Skeletal muscle satellite cell (primary cell): ENCODE results near the gene TIMM21. TPM values are rescaled to one million over a fixed set of nuclear protein-coding genes. Genes with fewer than 3 reads are reported as not detected.

Experiments used
- H3K27me3 ChIP-seq: 2 replicates; pipeline ENCODE4 v1.7.0; 2013; ENCODE audit warnings: low read length; ENCODE audit not compliant: control insufficient read depth, insufficient read depth
- H3K36me3 ChIP-seq: 2 replicates; pipeline ENCODE4 v1.7.0; 2013; ENCODE audit warnings: mild to moderate bottlenecking, control low read depth, low read length; ENCODE audit not compliant: insufficient read depth
- H3K4me1 ChIP-seq: 2 replicates; pipeline ENCODE4 v1.7.0; 2013; ENCODE audit warnings: low read length; ENCODE audit not compliant: control insufficient read depth, insufficient read depth
- H3K4me2 ChIP-seq: 2 replicates; pipeline ENCODE4 v1.7.0; 2013; ENCODE audit warnings: mild to moderate bottlenecking, low read length
- H3K4me3 ChIP-seq: 2 replicates; pipeline ENCODE4 v1.7.0; 2013; ENCODE audit warnings: low read length
- H3K9ac ChIP-seq: 2 replicates; pipeline ENCODE4 v1.7.0; 2013; ENCODE audit warnings: mild to moderate bottlenecking, low read depth, low read length, moderate library complexity
- H3K9me3 ChIP-seq: replicated peaks from 2 replicates; pipeline ENCODE4 v1.7.0; 2013; ENCODE audit warnings: mild to moderate bottlenecking, control low read depth, low read length
- total RNA-seq: library from RNA; depleted of rRNA; stranded (reverse); fragments of >200 nt; gene quantifications from 2 replicates; pipeline ENCODE4 v1.2.3, GENCODE V29; 2012; rRNA removed

Gene TIMM21, protein sequence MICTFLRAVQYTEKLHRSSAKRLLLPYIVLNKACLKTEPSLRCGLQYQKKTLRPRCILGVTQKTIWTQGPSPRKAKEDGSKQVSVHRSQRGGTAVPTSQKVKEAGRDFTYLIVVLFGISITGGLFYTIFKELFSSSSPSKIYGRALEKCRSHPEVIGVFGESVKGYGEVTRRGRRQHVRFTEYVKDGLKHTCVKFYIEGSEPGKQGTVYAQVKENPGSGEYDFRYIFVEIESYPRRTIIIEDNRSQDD
- 25.6 and 47.4 TPM in 2 replicates for total RNA-seq

DNA sequence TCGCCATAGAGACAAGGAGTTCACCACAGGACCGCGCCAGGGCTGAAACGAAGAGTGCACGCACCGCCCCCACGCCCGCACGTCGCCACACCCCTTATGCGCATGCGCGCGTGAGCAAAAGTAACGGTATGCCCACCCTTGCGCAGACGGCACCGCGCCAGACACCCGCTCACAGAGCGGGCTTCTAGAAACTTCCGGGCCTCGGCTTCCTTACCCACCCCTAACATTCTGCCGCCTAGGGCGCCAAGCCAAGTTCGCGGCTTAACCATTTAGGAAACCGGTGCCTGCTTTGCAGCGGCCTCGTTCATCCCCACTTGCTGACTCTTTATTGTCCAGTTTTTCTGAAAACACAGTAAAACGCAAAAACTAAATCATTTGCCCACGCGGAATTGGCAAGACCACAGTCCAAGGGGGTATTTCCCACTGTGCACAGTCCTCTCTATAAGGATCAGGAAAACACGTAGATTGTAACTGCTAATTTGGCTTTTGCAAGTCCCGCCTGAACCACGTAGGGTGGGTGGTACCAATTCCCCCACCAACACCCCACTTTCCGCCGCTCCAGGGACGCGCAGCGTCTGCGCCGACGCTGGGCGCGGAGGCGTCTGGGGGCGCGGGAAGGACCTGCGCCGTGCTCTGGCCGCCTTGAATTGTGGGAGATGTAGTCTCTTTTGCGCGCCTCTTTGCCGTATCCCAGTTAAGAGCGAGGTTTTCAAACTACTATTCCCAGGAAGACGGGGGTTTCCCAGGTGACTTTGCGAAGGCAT is at the start of gene TIMM21, which contains the start of gene FBXO15:
Gene TIMM21 (plus strand): TSS at position 745 of the 764 bp plus-strand sequence. CDS start 286 bp downstream, outside the sequence.
Gene FBXO15 (minus strand): TSS at position 56 of the 764 bp plus-strand sequence. CDS start 49 bp downstream, at position 7.
- H3K9me3 ChIP-seq = no peaks in the 10 kb centered on the region
- H3K27me3 ChIP-seq = peaks cover 9% of the 10 kb centered on the region
- peak within 1 kb of the TSS; percentile 95 for H3K9ac ChIP-seq
- H3K4me3 ChIP-seq = peak within 1 kb of the TSS; percentile 90
- H3K4me1 ChIP-seq = peaks cover 14% of the 10 kb centered on the region
- peak within 1 kb of the TSS; percentile 91 for H3K4me2 ChIP-seq
- H3K36me3 ChIP-seq = peaks cover 5% of the 10 kb centered on the region

- no peaks in the 10 kb centered on the region for H3K27me3 ChIP-seq
- no peaks in the 10 kb centered on the region for H3K9me3 ChIP-seq
- no peak overlapping the region for H3K9ac ChIP-seq
- H3K36me3 ChIP-seq = no peaks in the 10 kb centered on the region
- H3K4me3 ChIP-seq = no peak overlapping the region
- no peak overlapping the region for H3K4me2 ChIP-seq
- H3K4me1 ChIP-seq = no peaks in the 10 kb centered on the region
These were observed 39.9 kb upstream of the TIMM21 start for GRCh38 chr18:74108460-74108859.

GRCh38 chr18:74110149-74110548 is 38.2 kb upstream of the TIMM21 start:
- no peaks in the 10 kb centered on the region for H3K9me3 ChIP-seq
- no peaks in the 10 kb centered on the region for H3K27me3 ChIP-seq
- no peak overlapping the region for H3K9ac ChIP-seq
- no peak overlapping the region for H3K4me2 ChIP-seq
- no peak overlapping the region for H3K4me3 ChIP-seq
- H3K4me1 ChIP-seq = peaks cover under 1% of the 10 kb centered on the region
- H3K36me3 ChIP-seq = no peaks in the 10 kb centered on the region

- Histone ChIP-seq H3K4me2 (no peak overlapping the region), H3K4me3 (no peak overlapping the region), H3K36me3 (no peaks in the 10 kb centered on the region), H3K4me1 (peaks cover 3% of the 10 kb centered on the region), H3K27me3 (no peaks in the 10 kb centered on the region), H3K9ac (no peak overlapping the region), H3K9me3 (no peaks in the 10 kb centered on the region)
These were observed 37.3 kb upstream of the TIMM21 start for GRCh38 chr18:74110976-74111375.

GRCh38 chr18:74113711-74114110 is 34.6 kb upstream of the TIMM21 start:
- Histone ChIP-seq H3K4me1 (peaks cover 3% of the 10 kb centered on the region), H3K27me3 (no peaks in the 10 kb centered on the region), H3K4me2 (no peak overlapping the region), H3K4me3 (no peak overlapping the region), H3K36me3 (no peaks in the 10 kb centered on the region), H3K9me3 (no peaks in the 10 kb centered on the region), H3K9ac (no peak overlapping the region)

DNA sequence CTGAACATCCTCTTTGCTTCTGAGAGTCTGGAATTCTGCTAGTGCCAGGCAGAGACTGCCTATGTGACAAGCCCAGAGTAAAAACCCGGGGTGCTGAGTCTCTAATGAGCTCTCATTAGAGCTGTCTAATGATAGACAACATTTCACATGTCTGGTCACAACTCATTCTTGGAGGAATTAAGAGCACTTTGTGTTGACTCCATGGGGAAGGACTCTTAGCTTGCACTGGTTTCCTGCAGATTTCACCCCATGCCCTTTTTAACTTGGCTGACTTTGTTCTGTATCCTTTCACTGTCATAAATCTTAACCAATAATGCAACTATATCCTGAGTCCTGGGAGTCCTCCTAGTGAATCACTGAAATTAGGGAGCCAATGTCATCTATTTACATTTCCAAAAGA is 34.2 kb upstream of the TIMM21 start:
- H3K36me3 ChIP-seq = no peaks in the 10 kb centered on the region
- H3K9ac ChIP-seq = no peak overlapping the region
- H3K4me2 ChIP-seq = no peak overlapping the region
- H3K4me1 ChIP-seq = peaks cover 3% of the 10 kb centered on the region
- no peak overlapping the region for H3K4me3 ChIP-seq
- no peaks in the 10 kb centered on the region for H3K27me3 ChIP-seq
- no peaks in the 10 kb centered on the region for H3K9me3 ChIP-seq

DNA sequence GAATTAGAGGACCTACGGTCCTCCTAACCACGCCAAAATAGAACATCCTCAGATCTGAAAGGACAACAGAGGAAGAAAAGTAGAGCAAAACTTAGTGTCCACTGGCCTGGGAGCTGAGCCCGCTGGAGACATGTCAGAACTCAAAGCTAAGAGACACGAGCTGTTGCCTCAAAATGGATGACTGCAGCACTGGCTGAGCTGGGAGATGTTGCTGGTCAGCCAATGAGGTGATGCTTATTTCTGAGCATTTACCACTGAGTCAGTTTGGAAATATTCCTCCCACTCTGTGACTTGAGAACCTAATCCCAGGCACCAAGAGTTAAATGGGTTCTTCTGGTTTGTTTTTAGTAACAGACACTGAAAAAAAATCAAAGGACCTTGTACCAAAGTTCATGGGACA is 33.3 kb upstream of the TIMM21 start:
- no peaks in the 10 kb centered on the region for H3K36me3 ChIP-seq
- peaks cover 3% of the 10 kb centered on the region for H3K4me1 ChIP-seq
- no peak overlapping the region for H3K9ac ChIP-seq
- no peak overlapping the region for H3K4me3 ChIP-seq
- H3K27me3 ChIP-seq = no peaks in the 10 kb centered on the region
- no peak overlapping the region for H3K4me2 ChIP-seq
- H3K9me3 ChIP-seq = no peaks in the 10 kb centered on the region

- Histone ChIP-seq H3K9ac (no peak overlapping the region), H3K27me3 (no peaks in the 10 kb centered on the region)
These were observed 31.4 kb upstream of the TIMM21 start for GRCh38 chr18:74116633-74117554.

DNA sequence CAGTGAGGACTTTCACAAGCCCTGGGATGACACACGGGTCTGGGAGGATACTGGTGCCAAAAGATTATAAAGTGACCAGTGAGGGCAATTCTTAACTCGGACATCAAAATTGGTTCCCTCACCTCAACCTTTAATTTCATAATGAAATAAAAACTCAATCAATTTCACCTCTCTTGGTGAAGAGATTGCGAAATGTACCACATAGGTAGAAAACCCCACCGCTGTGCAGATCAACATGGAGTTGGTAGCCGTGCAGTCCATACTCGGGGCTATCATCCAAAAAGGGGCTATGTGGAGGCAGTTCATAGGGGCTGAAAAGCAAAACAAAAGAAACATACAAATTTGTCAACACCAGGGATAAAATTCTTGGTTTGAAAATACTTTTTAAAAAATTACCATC is 25.1 kb upstream of the TIMM21 start:
- Histone ChIP-seq H3K4me3 (no peak overlapping the region), H3K4me2 (no peak overlapping the region)

More at GRCh38 chr18:74116633-74117554, 31.4 kb upstream of the TIMM21 start:
- H3K36me3 ChIP-seq = no peaks in the 10 kb centered on the region
- H3K4me3 ChIP-seq = no peak overlapping the region
- H3K4me2 ChIP-seq = no peak overlapping the region
- peaks cover 3% of the 10 kb centered on the region for H3K4me1 ChIP-seq
- H3K9me3 ChIP-seq = no peaks in the 10 kb centered on the region

GRCh38 chr18:74124642-74125041 is 23.7 kb upstream of the TIMM21 start:
- Histone ChIP-seq H3K4me1 (no peaks in the 10 kb centered on the region), H3K9me3 (no peaks in the 10 kb centered on the region), H3K4me2 (no peak overlapping the region), H3K36me3 (no peaks in the 10 kb centered on the region), H3K4me3 (no peak overlapping the region), H3K27me3 (peaks cover 24% of the 10 kb centered on the region), H3K9ac (no peak overlapping the region)

More for the DNA sequence above, 25.1 kb upstream of the TIMM21 start:
- H3K9me3 ChIP-seq = no peaks in the 10 kb centered on the region
- no peak overlapping the region for H3K9ac ChIP-seq
- no peaks in the 10 kb centered on the region for H3K36me3 ChIP-seq
- no peaks in the 10 kb centered on the region for H3K4me1 ChIP-seq
- H3K27me3 ChIP-seq = peaks cover 13% of the 10 kb centered on the region
